Fibroblast of pulmonary artery (primary cell): Measurements from ENCODE around the gene EAF2.

ENCODE experiments used
- DNase-seq: peaks from one replicate; pipeline ENCODE4 v3.0.0-alpha.2; 2010; ENCODE audit warnings: low read depth
- H3K4me3 ChIP-seq: replicated peaks from 2 replicates; pipeline ENCODE4 v1.5.1; 2011; ENCODE audit warnings: low read depth, mild to moderate bottlenecking, control low read depth, low read length, moderate library complexity
- CTCF ChIP-seq: IDR thresholded peaks from 2 replicates; pipeline ENCODE4 v1.5.1; 2011; ENCODE audit warnings: mild to moderate bottlenecking, control low read depth, low read length, inconsistent platforms; ENCODE audit errors: missing control alignments

EAF2 gene

GRCh38 chr3:121897296-121897695, 62.3 kb downstream of the EAF2 start:
- no peak overlapping the region for H3K4me3 ChIP-seq
- DNase-seq = no peak
- TF ChIP-seq CTCF = no peak

GRCh38 chr3:121913305-121913990, 78.4 kb downstream of the EAF2 start:
- no peak for DNase-seq
- no peak overlapping the region for H3K4me3 ChIP-seq
- TF ChIP-seq CTCF = no peak

GRCh38 chr3:121914081-121914998, 79.3 kb downstream of the EAF2 start:
- no peak overlapping the region for H3K4me3 ChIP-seq
- TF ChIP-seq CTCF = no peak
- DNase-seq = no peak

GRCh38 chr3:121916189-121916588, 81.2 kb downstream of the EAF2 start:
- no peak overlapping the region for H3K4me3 ChIP-seq
- TF ChIP-seq CTCF = no peak
- no peak for DNase-seq

- H3K4me3 ChIP-seq = no peak overlapping the region
- peak; percentile 44 for DNase-seq
- TF ChIP-seq CTCF = no peak
Observed at GRCh38 chr3:121918779-121919483, 83.9 kb downstream of the EAF2 start.

DNA sequence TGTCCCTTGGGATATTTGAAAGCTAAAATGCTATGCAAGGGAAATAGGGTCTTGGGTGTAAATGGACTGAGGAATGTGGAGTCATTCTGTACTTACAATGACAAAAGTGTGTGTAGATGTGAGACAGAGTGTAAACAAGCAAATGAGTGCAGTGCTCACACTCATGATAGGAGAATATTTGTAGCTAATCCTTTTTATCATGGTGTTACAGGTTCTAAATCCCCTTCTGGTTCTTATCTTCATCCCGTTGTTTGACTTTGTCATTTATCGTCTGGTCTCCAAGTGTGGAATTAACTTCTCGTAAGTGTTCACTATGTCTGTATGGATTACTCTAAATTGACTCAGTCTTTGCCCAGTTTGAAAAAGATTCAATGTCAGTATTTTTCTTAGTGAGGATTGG, 89.7 kb downstream of the EAF2 start:
- no peak overlapping the region for H3K4me3 ChIP-seq
- no peak for DNase-seq
- no peak for TF ChIP-seq CTCF
